Stimulated activated CD4-positive, alpha-beta T cell treated with anti-CD3 and anti-CD28 coated beads, Interleukin-12 subunit alpha, Interleukin-12 subunit beta, amount 100 ng/mL, for 48 hours (primary cell): Measurements from ENCODE around the gene ZSCAN21.
A peak's percentile ranks its signal among the peaks of the same experiment; 100 is the strongest.

Source experiments
- DNase-seq, 3 donors: peaks; one replicate each; pipeline ENCODE4 v3.0.0-alpha.2; 2020; ENCODE audit warnings: low read depth in 2 of 3, low spot score in 1 of 3

ZSCAN21 gene

GRCh38 chr7:100024020-100024619 lies 25.5 kb upstream of the ZSCAN21 start:
- DNase-seq = no peak

DNA sequence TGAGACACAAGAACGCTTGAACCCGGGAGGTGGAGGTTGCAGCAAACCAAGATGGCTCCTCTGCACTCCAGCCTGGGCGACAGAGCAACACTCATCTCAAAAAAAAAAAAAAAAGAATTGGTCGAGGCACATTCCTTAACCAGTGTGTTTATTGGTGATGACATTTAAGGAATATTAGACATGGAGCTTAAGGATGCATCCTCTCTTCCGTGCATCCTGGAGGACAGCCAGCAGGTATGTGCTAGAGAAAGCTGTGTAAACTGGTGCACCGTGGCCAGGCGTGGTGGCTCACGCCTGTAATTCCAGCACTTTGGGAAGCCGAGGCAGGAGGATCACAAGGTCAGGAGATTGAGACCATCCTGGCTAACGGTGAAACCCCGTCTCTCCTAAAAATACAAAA lies 22.4 kb upstream of the ZSCAN21 start:
- no peak for DNase-seq

GRCh38 chr7:100029596-100029995 lies 20.0 kb upstream of the ZSCAN21 start:
- no peak for DNase-seq

- DNase-seq = no peak
Observed at GRCh38 chr7:100033526-100033925, 16.0 kb upstream of the ZSCAN21 start.

GRCh38 chr7:100034871-100035510 lies 14.6 kb upstream of the ZSCAN21 start:
- DNase-seq = no peak

GRCh38 chr7:100035876-100036275 lies 13.7 kb upstream of the ZSCAN21 start:
- DNase-seq = no peak

GRCh38 chr7:100038326-100038725 lies 11.2 kb upstream of the ZSCAN21 start:
- no peak for DNase-seq

- no peak for DNase-seq
Observed at GRCh38 chr7:100040575-100040974, 9.0 kb upstream of the ZSCAN21 start.

DNA sequence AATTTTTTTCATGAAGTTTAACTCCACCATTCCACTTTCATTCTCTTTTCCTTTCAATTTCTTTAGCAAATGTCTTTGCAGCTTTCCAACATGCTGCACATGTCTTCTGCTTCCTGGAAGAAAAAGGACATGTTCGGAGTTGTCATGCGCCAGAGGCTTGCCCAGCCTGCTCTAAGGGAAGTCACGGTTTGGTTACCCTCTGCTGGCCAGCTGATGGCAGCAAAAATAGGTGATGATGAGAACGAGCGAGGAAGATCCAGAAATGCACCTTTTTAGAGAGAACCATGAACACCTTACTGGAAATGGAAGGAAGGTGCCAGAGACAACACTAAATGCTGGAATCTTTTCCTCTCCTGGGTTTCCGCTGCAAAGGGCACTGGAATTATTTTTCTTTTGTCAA lies 4.9 kb upstream of the ZSCAN21 start:
- DNase-seq = no peak

GRCh38 chr7:100048680-100049079 lies 894 bp upstream of the ZSCAN21 start:
- DNase-seq = no peak

GRCh38 chr7:100051611-100052010 lies 2.0 kb downstream of the ZSCAN21 start:
- no peak for DNase-seq

GRCh38 chr7:100053215-100053614 lies 3.6 kb downstream of the ZSCAN21 start:
- peak in 1 of 3 donors; percentile 2 for DNase-seq

GRCh38 chr7:100057006-100057405 lies 7.4 kb downstream of the ZSCAN21 start:
- no peak for DNase-seq

DNA sequence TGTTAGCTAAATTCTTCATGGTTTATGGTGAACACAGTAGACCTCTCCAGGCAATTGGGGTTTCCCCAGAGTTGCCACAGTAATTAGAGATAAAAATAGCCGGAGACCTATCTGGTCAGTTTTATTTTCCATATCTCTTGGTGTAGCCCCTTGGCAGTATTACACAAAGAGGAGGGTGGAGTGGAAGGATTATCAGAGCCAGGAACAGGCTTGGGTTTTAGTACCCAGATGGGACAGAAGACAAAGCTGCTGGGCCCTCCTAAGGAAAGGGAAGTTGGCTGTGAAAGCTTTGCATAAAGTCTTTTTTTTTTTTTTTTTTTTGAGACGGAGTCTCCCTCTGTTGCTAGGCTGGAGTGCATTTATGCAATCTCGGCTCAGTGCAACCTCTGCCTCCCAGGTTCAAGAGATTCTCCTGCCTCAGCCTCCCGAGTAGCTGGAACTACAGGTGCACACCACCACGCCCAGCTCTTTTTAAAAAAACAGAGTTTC lies 9.7 kb downstream of the ZSCAN21 start:
- no peak for DNase-seq

- no peak for DNase-seq
Observed at GRCh38 chr7:100061518-100062193, 12.1 kb downstream of the ZSCAN21 start.

- no peak for DNase-seq
Observed at GRCh38 chr7:100063376-100063775, 13.8 kb downstream of the ZSCAN21 start.

GRCh38 chr7:100064162-100064561 lies 14.6 kb downstream of the ZSCAN21 start:
- no peak for DNase-seq

DNA sequence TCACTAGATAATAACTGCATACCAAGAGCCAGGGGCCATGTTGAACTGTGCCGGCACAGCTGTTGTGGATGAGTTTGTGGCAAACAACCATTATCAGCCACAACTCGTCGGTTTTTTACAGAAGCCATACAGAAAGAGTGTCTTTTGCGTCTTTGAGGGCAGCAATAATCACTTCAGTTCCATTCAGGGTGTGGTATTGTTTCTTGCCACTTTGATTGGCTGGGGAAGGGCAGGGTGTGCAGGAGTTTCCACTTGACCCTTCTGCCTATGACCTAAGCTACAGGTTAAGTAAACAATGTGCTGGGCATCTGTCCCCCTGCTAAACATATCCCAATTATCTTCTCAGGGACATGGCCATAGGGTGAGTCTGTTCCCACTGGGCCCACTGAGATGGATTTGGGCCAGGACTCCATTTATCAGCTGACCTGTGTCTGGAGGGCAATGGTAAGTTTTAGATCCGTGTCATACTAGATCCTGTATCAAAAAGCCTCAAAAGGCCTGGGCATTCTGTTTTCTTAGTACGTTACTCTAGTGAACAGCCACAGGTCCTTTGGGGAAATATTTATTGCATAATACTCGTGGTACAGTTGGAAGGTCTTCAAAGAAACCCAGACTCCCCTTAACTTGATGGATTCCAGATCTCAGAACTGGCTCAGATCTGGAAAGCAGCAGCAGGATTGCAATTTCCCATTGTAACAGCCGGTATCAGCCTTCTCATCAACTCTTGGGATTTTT lies 16.0 kb downstream of the ZSCAN21 start:
- no peak for DNase-seq

- no peak for DNase-seq
Observed at GRCh38 chr7:100066953-100067352, 17.4 kb downstream of the ZSCAN21 start.

GRCh38 chr7:100069991-100070390 lies 20.4 kb downstream of the ZSCAN21 start:
- DNase-seq = no peak

DNA sequence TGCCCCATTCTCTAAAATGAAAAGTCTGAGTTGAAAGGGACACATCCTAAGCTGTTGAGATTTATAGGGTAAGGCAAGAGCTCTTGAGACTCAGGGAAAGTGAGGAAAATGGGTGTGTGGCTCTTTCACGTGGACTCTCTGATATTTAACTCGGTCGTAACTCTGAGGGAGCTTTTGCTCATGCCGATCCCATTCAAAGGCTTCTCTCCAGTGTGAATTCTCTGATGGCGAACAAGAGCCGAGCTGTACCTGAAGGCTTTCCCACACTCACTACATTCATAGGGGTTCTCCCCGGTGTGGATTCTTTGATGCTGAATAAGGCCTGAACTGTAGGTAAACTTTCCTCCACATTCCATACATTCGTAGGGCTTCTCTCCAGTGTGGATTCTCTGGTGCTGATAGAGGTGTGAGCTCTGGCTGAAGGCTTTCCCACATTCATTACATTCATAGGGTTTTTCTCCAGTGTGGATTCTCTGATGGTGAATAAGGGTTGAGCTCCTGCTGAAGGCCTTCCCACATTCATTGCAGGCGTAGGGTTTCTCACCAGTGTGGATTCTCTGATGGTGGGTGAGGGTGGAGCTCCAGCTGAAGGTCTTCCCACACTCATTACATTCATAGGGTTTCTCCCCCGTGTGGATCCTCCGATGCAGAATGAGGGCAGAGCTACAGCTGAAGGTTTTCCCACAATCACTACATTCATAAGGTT lies 21.6 kb downstream of the ZSCAN21 start:
- DNase-seq = no peak
